SH-SY5Y (cell line): ENCODE measurements around the gene CST7.

Experiments used
- GATA2 ChIP-seq: IDR thresholded peaks from 2 replicates; pipeline ENCODE4 v1.6.1; 2011; ENCODE audit warnings: mild to moderate bottlenecking, low read depth, low read length
- GATA3 ChIP-seq: IDR thresholded peaks from 2 replicates; pipeline ENCODE4 v1.6.1; 2011; ENCODE audit warnings: low read depth, mild to moderate bottlenecking, low read length, moderate library complexity

Gene CST7

DNA sequence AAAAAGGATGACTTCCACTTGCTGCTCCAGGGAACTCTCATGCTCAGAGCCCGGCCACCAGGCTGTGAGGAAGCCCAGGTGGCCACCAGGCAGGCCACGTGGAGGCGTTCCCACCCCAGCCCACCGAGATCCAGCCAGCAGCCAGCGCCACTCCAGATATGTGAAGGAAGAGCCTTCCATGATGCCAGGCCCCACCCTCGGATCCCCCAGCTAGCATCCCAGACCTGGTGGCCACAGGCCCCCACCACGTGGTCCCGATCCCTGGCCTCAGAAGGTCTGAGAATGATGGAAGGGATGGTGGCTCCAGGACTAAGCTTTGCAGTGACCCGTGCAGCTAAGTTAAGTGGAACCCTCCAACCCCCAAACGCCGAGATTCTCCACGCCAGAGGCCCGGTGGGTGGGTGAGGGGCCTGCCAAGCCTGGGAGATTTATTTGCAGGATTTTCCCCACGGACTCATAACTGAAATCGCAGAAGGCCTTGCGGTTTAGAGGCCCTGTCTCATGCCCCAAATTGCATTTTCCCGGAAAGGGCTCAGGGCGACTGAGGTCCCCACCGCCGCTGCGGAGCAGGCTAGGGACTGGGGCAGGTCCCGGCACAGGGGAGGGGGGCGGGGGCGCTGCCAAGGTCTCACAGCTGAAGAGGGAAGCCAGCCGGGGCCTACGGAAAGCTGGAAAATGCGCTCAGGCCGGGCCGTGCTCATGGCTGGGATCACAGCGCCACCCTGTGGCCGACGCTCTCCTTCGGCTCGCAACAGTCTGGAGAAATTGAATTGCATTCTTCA lies 31.1 kb upstream of the CST7 start:
- no peak for TF ChIP-seq GATA2
- no peak for TF ChIP-seq GATA3

- TF ChIP-seq GATA2 (no peak), GATA3 (no peak)
Observed at GRCh38 chr20:24918579-24919566, 30.2 kb upstream of the CST7 start.

GRCh38 chr20:24933266-24933908 lies 15.7 kb upstream of the CST7 start:
- TF ChIP-seq GATA3, result no peak
- no peak for TF ChIP-seq GATA2

GRCh38 chr20:24934101-24934661 lies 14.9 kb upstream of the CST7 start:
- TF ChIP-seq GATA3 (no peak), GATA2 (no peak)

DNA sequence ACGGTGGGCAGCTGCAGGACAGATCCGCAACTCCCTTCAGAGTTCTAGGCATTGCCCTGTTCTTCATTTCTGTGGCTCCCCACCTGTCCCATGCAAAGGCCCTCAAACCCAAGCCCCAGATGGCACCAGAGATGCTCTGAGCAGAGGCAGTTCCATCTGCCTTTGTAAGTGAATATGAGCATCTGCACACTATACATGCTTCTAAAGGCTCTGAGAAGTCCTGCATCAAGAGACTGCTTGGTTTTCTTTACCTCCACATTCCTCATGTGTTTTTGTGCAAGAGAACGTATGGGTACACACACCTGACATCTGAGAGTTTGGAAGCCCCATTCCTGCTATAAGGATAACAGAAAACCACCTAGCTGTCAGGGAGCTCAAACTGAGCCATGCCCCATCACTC lies 14.4 kb upstream of the CST7 start:
- TF ChIP-seq GATA3 (no peak), GATA2 (no peak)

DNA sequence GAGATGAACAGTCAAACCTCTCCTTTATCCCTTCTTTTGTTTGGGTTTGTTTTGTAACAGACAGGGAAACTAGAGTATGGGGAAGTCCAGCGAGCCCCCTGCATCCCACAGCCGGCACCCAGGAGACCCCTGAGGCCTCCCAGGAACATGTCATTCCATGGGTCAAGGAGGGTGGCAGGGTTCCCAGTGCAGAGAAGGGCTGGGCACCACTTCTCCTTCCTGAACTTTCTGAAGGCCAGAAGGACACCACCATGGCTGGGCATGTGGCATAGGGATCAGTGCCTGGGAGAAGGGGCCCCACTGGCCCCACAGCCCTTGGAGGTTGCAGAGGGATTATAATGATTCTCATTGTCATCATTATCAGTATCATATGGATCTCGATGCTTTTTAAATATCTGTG lies 13.9 kb upstream of the CST7 start:
- TF ChIP-seq GATA3, result no peak
- TF ChIP-seq GATA2, result no peak

DNA sequence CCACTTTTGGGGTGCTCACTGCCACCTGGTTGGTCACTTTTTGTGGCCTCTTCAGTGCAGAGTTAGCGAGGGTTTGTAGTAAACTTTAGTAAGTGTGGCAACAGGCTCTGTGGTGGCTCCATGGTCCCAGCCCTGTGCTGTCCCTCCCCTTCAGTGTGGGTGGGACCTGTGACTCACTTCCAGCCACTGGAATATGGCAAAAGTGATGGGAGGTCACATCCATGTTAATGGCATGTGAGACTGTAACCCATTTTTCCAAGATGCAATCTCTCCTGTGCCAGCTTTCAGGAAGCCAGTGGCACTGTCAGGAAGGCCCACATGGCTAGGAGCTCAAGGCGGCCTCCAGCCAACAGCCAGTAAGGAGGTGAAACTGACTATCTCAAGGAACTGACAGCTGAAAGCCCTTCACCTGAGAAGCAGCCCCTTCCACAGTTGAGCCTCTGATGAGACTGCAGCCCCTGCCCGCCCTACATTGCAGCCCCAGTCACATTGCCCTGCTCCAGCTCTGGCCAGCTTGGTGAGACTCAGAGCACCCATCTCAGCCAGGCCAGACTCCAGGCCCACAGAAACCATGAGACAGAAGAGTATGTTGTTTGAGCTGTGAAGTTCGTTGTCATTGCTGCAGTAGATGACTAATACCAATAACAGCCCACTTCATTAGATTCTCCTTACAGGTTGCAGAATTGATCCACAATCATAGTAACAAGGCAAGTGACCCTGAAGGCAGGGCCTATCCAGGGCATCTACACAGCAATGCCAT lies 13.1 kb upstream of the CST7 start:
- TF ChIP-seq GATA2 (no peak), GATA3 (no peak)

DNA sequence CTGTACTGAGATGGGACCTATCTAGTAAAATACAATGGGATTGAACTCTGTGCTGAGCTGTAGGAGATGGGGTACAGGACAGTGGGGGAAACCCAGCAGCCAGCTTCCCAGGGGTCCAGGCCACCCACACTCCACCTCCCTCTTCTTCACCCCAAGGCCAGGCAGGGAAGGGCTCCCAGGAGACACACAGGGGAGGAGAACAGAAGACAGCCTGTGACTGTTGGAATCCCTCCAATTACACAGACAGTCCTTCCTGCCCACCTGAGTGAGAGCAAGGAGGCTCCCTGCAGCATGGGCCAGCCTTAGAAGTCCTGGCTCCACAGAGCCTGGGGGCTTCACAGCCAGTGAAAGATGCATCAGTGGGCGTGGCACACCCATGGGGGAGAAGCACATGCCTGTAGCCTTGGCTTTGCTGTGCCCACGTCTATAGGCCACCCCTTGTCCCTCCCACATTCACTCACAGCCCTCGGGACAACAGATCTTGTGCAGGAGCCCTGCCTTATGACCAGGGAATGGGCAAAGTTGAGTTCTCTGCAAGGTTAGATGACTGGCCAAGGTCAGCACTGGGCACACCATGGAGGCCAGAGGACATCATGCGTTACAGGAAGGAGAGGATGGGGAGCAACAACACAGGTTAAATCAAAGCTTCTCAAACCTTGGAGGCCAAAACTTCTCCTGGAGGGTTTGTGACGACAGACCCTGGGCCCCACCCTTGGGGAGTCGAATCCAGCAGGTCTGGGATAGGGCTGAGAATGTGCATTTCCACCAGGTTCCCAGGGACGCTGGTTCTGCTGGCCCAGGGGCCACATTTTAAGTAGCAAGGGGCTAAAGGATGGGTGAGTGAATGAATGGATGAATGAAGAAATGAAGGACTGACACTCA lies 12.3 kb upstream of the CST7 start:
- no peak for TF ChIP-seq GATA2
- no peak for TF ChIP-seq GATA3

DNA sequence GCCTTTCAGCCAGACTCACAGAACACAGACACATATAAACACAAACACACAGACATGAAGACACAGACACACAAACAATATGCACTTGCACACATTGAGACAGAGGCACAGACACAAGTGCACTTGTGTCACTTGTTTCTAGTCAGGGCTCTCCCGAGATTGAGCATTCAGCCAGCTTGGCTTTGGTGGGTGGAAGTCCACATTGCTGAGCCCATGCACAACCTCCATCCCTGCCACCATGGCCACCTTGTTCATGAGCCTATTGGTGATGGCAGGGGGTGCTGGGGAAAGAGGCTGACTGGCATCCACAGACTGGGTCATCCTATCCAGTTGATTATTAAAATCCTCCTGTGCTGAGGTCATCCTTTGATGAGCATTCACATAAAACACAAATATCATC lies 11.5 kb upstream of the CST7 start:
- TF ChIP-seq GATA3, result no peak
- no peak for TF ChIP-seq GATA2

GRCh38 chr20:24938498-24938897 lies 10.6 kb upstream of the CST7 start:
- no peak for TF ChIP-seq GATA2
- no peak for TF ChIP-seq GATA3

DNA sequence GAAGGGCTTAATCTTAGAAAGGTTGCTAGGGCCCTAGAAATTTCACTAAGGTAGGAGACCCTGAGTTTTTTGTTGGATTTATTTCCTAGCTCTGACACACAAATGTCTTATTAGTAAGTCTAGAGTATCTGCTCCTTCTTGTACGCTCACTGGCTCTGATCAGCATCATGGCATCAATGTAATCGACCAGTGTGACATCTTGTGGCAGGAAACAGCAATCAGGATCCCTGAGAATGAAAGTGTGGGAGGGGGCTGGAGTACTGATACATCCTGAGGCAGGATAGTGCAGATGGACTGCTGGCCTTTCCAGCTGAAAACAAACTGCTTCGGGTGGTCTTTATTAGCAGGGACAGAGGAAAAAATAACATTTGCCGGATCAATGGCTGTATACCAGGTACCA lies 10.0 kb upstream of the CST7 start:
- TF ChIP-seq GATA2 (no peak), GATA3 (no peak)

- TF ChIP-seq GATA3 (no peak), GATA2 (no peak)
Observed at GRCh38 chr20:24942679-24943078, 6.4 kb upstream of the CST7 start.

DNA sequence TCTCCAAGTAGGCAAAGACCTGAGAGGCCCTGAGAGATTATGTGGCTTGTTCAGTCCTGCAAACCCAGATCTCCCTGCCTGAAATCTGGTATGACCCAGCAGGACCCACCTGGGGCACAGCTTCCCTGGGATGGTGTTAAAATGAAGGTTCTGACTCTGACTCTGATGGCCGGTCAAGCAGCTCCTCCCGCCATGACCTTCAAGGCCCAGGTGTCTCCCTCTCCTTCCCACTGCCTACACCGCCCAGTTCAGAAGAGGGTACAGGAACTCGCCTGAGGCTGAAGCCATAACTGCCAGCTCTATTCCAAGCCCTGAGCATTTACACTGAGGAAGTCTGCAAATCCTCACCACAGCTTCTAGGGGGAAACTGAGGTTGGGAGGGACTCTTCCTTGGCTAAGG lies 5.9 kb upstream of the CST7 start:
- TF ChIP-seq GATA2 (no peak), GATA3 (no peak)
